ENCODE measurements around the gene AKR1D1.
"Not testable (repeated sequence)": the region's sequence is repeated elsewhere in the genome, so short reads cannot be mapped to it uniquely, and the experiment has no call there.

The AKR1D1 gene

GRCh38 chr7:138076196-138076595, at the start of gene AKR1D1:
AKR1D1 (plus strand) TSS chr7:138076459; CDS start chr7:138076519, 60 bp downstream.
- no peak for FAIRE-seq

GRCh38 chr7:138027100-138027499, 49.2 kb upstream of the AKR1D1 start:
- FAIRE-seq, result no peak

- no peak for FAIRE-seq
These were observed 47.1 kb upstream of the AKR1D1 start for GRCh38 chr7:138029126-138029525.

- FAIRE-seq, result no peak
These were observed 46.3 kb upstream of the AKR1D1 start for GRCh38 chr7:138029941-138030340.

- no peak for FAIRE-seq
These were observed 45.4 kb upstream of the AKR1D1 start for GRCh38 chr7:138030679-138031351.

- FAIRE-seq, result no peak
These were observed 44.1 kb upstream of the AKR1D1 start for GRCh38 chr7:138032186-138032585.

- no peak for FAIRE-seq
These were observed 43.5 kb upstream of the AKR1D1 start for GRCh38 chr7:138032770-138033169.

- no peak for FAIRE-seq
These were observed 43.0 kb upstream of the AKR1D1 start for GRCh38 chr7:138033241-138033640.

- no peak for FAIRE-seq
These were observed 40.1 kb upstream of the AKR1D1 start for GRCh38 chr7:138036135-138036534.

- FAIRE-seq, result not testable (repeated sequence)
These were observed 36.2 kb upstream of the AKR1D1 start for GRCh38 chr7:138040063-138040462.

- FAIRE-seq, result no peak
These were observed 31.4 kb upstream of the AKR1D1 start for GRCh38 chr7:138044897-138045296.

- FAIRE-seq, result no peak
These were observed 28.4 kb upstream of the AKR1D1 start for GRCh38 chr7:138047907-138048306.

GRCh38 chr7:138049505-138050116, 26.6 kb upstream of the AKR1D1 start:
- FAIRE-seq, result no peak

GRCh38 chr7:138051712-138052247, 24.5 kb upstream of the AKR1D1 start:
- FAIRE-seq, result not testable (repeated sequence)

GRCh38 chr7:138052696-138053095, 23.6 kb upstream of the AKR1D1 start:
- no peak for FAIRE-seq

- not testable (repeated sequence) for FAIRE-seq
These were observed 20.6 kb upstream of the AKR1D1 start for GRCh38 chr7:138055698-138056097.

GRCh38 chr7:138063400-138063799, 12.9 kb upstream of the AKR1D1 start:
- FAIRE-seq, result no peak

GRCh38 chr7:138064856-138065357, 11.4 kb upstream of the AKR1D1 start:
- no peak for FAIRE-seq

GRCh38 chr7:138065827-138066226, 10.4 kb upstream of the AKR1D1 start:
- no peak for FAIRE-seq

GRCh38 chr7:138066954-138067394, 9.3 kb upstream of the AKR1D1 start:
- no peak for FAIRE-seq

- no peak for FAIRE-seq
These were observed 8.5 kb upstream of the AKR1D1 start for GRCh38 chr7:138067774-138068173.

GRCh38 chr7:138070908-138071307, 5.4 kb upstream of the AKR1D1 start:
- no peak for FAIRE-seq

GRCh38 chr7:138072726-138073125, 3.5 kb upstream of the AKR1D1 start:
- no peak for FAIRE-seq

GRCh38 chr7:138074121-138074520, 2.1 kb upstream of the AKR1D1 start:
- no peak for FAIRE-seq
